Stimulated activated CD8-positive, alpha-beta memory T cell treated with anti-CD3 and anti-CD28 coated beads, Interleukin-7, amount 100 ng/mL, for 1 hour (primary cell): ENCODE results near the gene DNAH17.
"Not testable (repeated sequence)": the region's sequence is repeated elsewhere in the genome, so short reads cannot be mapped to it uniquely, and the experiment has no call there.

Experiments used
- DNase-seq, 2 donors: peaks; one replicate each; pipeline ENCODE4 v3.0.0-alpha.2; 2020; ENCODE audit warnings: low read depth in 2 of 2

DNAH17 gene

GRCh38 chr17:78523934-78524655 is 53.1 kb downstream of the DNAH17 start:
- no peak for DNase-seq

- DNase-seq, result no peak
Observed at GRCh38 chr17:78522031-78522809, 55.0 kb downstream of the DNAH17 start.

GRCh38 chr17:78517421-78517820 is 59.8 kb downstream of the DNAH17 start:
- DNase-seq, result no peak

- DNase-seq, result no peak
Observed at GRCh38 chr17:78515480-78515879, 61.7 kb downstream of the DNAH17 start.

GRCh38 chr17:78514521-78514920 is 62.7 kb downstream of the DNAH17 start:
- no peak for DNase-seq

- DNase-seq, result no peak
Observed at GRCh38 chr17:78512976-78513375, 64.2 kb downstream of the DNAH17 start.

- DNase-seq, result no peak
Observed at GRCh38 chr17:78510141-78511075, 66.8 kb downstream of the DNAH17 start.

- DNase-seq, result no peak
Observed at GRCh38 chr17:78507526-78507925, 69.7 kb downstream of the DNAH17 start.

GRCh38 chr17:78506454-78507309 is 70.5 kb downstream of the DNAH17 start:
- no peak for DNase-seq

GRCh38 chr17:78504156-78504925 is 72.9 kb downstream of the DNAH17 start:
- no peak for DNase-seq

GRCh38 chr17:78503388-78503787 is 73.8 kb downstream of the DNAH17 start:
- not testable (repeated sequence) for DNase-seq

GRCh38 chr17:78502611-78503148 is 74.5 kb downstream of the DNAH17 start:
- DNase-seq, result no peak

GRCh38 chr17:78501241-78502036 is 75.8 kb downstream of the DNAH17 start:
- no peak for DNase-seq

- no peak for DNase-seq
Observed at GRCh38 chr17:78500806-78501205, 76.4 kb downstream of the DNAH17 start.

GRCh38 chr17:78499715-78500540 is 77.3 kb downstream of the DNAH17 start:
- DNase-seq, result no peak

GRCh38 chr17:78498848-78499247 is 78.3 kb downstream of the DNAH17 start:
- DNase-seq, result no peak

GRCh38 chr17:78497115-78497540 is 80.1 kb downstream of the DNAH17 start:
- no peak for DNase-seq

- DNase-seq, result no peak
Observed at GRCh38 chr17:78496311-78496710, 80.9 kb downstream of the DNAH17 start.
